GM18526 (cell line): Measurements from ENCODE around the gene MAPRE2.

Source experiments
- POLR2A ChIP-seq: IDR thresholded peaks from 3 replicates; pipeline ENCODE4 v1.6.1; 2011; ENCODE audit not compliant: insufficient read length; ENCODE audit errors: extremely low read depth

Gene MAPRE2

DNA sequence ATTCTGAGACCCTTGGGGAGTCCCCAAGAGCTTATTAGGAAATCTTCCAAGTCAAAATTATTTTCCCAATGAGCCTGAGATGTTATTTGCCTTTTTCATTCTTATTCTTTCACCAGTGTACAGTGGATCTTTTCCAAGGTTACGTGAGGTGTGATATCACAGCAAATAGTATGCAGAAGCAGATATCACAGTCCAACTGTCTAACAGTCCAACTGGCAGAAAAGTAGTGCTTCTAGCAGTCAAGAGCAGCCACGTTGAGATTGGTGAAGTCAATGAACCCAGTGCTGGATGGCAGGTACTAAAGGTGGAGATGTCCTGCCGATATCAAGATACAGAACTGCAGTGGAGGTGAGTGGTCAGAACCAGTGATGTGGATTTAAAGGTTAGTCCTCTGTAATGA, 120.7 kb downstream of the MAPRE2 start:
- TF ChIP-seq POLR2A, result no peak

DNA sequence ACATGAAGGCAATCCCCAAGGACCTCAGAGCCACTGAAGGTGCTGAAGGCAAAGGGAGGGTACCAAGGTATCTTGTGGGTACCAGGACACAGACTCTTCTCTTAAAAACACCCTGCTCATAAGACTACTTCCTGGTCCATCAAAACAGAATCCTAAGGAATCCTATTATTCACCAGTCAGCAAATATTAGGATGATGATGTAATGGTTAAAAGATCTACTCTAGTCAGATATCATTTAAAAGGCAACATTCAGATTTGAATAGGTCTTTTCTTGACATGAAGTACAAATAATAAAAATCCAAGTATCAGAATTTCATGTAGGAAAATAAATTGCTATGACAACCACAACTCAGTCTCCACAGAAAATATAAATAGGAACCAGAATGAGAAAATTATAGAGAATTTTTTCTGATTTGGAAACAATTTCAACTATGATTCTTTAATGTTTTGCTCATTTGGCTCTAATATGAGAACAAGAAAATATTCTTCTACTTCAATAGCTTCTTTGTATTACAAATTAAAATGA, 121.9 kb downstream of the MAPRE2 start:
- TF ChIP-seq POLR2A, result no peak

DNA sequence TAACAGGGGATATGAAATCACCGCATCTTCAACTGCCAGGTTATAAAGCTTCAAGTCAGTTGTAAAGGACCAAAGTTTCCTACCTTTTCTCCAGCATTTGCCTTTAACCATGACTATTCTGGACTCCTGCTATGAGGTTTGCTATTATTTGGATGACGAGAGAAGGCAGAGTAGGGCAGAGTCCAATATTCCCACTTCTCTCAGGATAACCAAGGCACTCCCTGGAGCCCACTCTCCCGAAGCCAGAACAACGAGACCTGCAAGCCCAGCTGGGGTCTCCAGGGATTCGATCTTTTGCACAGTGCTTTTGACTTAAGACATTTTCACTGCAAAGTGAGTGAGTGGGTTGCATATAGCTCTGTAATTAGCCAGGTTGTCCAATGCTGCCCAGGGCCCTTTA, 122.5 kb downstream of the MAPRE2 start:
- no peak for TF ChIP-seq POLR2A

DNA sequence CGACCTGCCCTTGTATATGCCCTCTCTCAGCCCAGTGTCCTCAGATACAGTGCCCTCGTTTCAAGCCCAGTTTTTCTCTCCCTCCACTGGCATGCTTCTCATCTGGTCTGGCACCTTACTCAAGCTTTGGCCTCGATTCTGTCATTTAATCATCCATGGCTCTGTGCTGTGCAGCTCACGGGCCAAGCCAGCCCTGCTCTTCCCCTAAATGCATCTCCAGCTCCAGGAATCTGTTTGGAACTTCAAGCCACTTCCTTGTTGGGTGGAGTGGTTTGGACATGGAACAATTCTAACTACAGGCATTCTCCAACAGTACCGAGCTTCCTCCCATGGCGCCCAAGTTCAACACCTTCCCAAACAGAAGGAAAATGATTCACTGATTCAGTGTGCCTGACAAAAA, 122.9 kb downstream of the MAPRE2 start:
- no peak for TF ChIP-seq POLR2A

DNA sequence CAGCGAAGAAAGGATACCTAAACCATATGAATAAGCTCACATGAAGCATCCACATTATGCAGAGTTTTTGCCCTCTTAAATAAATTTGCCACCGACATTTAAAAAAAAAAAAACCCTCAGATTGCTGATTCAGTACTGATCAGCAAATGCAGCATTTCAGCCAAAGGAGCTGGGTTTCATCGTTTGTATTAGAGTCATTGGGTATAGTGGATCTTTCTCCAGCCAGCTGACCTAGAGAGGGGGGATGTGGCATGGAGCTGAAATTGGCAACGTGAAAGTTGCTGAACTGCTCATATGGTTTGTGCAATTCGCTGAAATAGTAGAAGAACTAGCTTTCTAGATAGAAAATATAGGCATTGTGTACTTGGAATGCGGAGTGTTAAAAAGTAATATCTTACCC, 126.1 kb downstream of the MAPRE2 start:
- TF ChIP-seq POLR2A, result no peak

DNA sequence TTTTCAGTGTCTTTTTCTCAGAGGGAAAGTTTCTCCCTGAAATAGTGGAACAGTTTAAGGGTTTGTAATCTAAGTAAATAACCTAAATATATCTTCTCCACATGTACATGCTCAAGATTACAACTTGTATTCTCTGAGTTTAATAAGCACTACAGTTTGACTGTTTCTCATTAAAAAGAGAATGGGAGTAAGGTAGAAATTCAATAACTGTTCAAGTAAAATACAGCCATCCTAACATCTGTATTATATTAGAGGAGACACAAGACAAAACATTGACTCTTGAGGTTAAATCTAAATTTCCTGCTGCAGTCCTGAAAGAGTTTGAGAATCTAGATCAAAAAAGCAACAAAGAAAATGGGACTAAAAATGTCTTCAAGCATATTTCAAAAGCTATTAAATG, 126.6 kb downstream of the MAPRE2 start:
- no peak for TF ChIP-seq POLR2A

DNA sequence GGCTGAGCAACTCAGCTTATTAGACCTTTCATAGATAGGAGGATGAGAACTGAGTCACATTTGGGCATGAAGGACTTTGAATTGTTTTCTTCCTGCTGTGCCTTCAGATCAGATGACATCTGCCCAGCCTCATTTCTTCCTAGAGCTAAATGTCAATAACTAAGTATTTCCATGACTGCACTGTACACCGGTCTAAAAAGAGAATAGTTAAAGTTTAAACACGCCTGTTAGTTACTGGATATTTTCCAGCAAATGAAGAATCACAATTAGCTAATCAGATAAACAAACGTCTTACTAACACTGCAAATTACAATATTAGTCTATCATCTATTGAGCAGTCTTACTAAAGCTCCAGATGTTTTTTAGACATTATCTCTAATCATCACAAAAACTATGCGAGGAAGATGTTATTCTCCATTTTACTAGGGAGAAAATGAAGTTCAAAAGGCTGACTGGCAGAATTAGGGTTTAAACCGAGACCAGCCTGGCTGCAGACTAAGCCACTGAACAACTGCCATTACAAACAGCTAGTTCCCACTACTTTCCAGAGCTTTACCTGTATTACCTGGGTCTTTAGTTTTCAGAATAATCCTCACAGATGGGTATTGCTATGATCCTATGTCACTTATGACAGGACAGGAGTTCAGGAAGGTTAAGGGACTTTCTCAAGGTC, 130.2 kb downstream of the MAPRE2 start:
- no peak for TF ChIP-seq POLR2A

DNA sequence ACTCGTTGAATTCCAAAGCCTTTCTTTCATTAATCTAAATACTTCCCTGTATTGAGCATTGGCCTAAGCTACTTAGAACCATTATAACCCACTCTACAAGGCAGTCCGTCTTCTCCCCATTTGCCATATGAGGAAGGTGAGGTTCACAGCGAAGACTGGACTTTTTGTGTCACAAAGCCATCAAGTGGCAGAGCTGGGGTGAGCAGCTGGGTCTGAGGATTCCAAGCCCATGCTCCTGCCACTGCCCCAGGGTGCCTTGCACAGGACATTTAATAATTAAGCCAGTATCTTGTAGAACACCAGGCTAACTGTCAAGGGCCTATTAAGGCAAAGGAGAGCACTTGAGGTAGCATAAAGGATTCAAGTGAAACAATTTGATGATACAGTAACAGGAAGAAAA, 130.8 kb downstream of the MAPRE2 start:
- no peak for TF ChIP-seq POLR2A

DNA sequence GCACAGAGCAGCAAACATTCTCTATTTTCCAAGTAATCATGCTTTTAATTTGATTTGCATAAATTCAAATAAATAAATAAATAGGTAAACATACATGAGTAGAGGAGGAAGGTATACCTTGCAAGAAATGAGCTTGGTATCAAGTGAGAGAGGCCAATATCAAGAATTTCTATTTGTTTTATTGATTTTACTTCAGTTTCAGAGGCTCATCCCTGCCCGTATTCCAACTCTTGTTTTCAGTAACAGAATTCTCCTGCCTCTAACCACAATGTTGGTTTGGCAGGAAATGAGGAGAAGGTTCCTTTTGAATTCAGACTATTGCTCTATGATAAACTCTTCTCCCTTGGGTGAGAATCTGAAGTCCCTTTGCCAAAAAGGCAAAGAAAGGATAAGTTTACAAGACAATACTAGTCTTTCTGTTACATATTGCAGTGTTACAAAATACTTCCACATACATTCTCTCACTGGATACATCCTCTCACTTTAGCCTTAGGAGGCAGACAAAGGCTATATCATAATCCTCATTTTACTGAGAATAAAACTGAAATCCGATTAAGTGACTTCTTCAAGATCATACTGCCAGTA, 131.3 kb downstream of the MAPRE2 start:
- TF ChIP-seq POLR2A, result no peak

DNA sequence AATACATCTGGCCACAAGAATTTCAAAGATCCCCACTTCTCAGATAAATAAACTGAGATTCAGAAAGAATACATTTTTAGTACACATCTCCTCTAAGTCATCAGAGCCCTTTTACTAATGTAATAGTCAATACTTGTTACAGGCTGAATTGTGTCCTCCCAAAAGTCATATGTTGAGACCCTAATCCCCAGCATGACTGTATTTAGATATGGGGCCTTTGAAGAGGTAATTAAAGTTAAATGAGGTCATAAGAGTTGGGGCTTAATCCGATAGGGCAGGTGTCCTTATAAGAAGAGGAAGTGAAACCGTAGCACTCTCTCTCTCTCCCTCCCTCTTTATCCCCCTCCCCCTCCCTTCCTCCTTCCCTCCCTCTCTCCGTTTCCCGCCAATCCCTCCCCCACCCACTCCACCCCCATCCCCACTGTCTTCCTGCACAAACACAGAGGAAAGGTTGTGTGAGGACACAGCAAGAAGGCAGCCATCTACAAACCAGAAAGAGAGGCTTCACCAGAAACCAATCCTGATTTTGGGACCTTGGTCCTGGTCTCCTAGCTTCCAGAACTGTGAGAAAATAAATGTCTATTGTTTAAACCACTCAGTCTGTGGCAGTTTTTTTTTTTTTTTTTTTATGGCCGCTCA, 133.0 kb downstream of the MAPRE2 start:
- TF ChIP-seq POLR2A, result no peak

DNA sequence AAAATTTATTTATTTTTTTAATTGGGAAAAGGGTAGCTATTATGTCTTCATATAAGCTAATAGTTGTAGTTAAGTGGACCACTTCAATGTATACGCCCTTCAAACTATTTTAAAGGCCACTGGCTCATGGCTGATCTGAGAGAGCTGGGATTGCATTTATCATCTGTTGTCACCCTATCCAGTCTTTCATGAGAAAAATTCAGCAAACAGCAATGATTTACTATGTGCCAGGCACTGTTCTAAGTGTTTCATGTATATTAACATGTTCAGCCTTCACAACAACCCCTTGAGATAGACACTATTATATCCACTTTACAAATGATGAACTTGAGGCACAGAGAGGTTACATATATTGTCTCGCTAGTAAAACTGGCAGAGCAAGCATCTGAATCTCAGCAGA, 133.5 kb downstream of the MAPRE2 start:
- no peak for TF ChIP-seq POLR2A

DNA sequence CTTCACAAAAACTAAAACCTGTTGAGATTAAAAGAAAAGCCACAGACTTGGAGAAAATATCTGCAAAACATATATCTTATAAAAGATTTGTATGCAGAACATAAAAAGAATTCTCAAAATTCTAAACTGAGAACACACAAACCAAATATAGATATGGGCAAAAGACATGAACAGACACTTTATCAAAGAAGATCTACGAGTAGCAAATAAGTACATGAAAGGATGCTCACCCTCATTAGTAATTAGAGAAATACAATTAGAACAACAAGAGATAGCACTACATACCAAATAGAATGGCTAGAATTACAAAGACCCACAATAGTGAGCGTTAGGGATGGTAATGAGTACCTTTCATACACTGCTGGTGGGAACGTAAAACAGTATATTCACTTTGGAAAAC, 135.7 kb downstream of the MAPRE2 start:
- no peak for TF ChIP-seq POLR2A

DNA sequence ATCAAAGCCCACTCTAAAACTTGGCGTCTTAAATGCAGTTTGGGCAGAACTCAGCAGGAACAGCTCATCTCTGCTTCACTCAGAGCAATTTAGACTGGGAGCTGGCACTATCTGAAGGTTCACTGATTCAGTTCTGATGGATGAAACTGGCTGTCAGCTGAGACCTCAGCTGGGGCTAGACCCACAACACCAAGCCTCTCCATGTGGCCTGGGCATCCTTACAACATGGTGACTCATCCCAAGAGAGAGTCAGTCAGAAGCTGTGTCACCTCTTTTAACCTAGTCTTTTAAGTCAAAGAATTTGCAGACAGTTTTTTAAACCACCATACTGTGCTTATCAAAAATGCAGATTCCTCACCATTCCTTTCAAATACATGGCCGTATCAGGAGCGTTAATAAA, 137.0 kb downstream of the MAPRE2 start:
- no peak for TF ChIP-seq POLR2A

DNA sequence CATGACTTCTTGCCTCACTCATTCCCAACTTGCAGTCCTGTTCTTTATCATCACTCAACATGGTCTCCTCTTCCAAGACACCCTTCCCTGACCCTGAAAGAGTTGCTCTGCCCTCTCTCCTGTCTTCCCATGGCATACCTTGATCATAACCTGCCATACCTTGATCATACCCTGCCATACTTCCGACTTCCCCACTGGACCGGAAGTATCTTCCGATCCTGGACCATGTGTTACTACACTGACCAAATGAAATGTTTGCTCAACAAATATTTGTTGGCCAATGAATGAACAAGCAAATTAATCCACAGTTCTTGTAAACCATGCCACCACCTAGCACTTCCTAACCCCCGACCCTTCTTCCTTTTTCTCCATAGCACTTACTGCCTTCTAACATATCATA, 138.7 kb downstream of the MAPRE2 start:
- no peak for TF ChIP-seq POLR2A

DNA sequence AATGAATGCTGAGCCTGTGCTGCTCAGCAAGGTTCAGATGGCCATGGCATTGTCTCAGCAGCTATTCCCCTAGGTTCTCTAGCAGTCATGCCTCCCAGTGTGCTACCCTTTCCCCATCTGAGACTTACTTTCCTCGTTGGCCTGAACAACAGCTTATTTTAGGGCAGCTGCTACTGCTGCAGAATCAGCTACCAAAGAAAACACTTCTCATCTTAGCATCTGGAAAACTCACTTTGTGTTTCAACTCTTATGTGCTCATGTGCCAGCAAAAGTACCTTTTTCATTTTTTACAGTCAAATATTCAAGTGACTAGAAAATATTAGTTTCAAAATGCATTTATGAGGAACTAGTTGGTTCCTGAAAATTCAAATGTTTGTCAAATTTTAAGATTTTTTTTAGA, 139.2 kb downstream of the MAPRE2 start:
- no peak for TF ChIP-seq POLR2A

DNA sequence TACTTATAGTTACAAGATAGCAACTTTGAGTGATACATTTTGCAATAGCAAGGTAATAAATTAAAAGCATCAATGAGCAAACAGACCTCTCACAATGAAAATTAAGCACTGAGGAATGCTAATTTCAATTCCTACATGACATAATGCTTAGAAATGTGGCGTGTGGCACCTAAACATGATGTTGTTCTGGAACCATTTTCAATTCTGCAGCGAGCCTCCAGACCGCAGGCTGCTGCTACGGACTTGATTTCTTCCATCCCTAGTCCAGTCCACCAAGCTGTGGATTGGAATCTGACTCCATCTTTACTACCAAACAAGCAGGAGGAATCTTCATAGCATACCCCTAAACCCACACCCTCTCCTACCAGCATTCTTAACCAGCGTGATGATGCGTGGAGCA, 140.9 kb downstream of the MAPRE2 start:
- no peak for TF ChIP-seq POLR2A

DNA sequence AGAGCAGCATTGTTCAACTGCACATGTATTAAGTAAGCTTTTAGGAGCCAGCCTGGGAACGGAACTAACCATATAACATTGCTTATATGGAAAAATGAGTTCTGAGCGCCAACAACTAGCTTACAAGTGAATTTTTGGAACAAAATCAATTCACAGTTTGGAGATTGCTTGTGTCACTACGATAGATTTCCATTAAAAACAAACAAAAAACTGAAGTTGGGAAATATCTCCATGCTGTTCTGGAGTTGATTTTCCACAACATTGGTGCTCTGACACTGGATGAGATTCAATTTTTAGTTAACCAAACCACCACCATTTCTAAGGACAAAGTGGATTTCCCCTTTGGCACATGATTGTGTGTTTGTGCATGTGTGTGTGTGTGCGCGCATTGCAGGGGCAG, 142.7 kb downstream of the MAPRE2 start:
- TF ChIP-seq POLR2A, result no peak

DNA sequence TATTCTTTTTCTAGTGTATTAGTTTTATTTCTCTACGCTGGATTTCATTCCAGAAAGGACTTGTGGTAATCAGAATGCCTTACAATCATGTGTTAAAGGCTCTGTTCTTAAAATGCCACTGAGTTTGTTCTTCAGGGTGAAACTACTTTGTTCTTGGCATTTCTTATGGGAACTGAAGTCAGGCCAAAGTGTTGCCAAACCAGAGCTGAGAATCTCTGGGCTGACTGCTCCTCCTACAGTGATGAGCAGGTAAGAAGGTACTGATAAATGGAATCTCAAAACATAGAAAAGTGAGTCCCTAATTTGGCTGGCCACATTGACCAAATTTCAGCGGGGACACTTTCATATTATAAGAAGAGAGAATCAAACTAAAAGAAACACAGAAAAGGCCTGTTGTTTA, 144.6 kb downstream of the MAPRE2 start:
- no peak for TF ChIP-seq POLR2A
